ENCODE measurements around the gene ATPAF1. TPM values are rescaled to one million over a fixed set of nuclear protein-coding genes. Genes with fewer than 3 reads are reported as not detected.
"Not testable (repeated sequence)": the region's sequence is repeated elsewhere in the genome, so short reads cannot be mapped to it uniquely, and the experiment has no call there.

The ATPAF1 gene
- total and polyA plus RNA-seq, 2 donors (not counting 1 experiment from before 2014, with no cell fraction given): 65.6 to 72.1 TPM

DNA sequence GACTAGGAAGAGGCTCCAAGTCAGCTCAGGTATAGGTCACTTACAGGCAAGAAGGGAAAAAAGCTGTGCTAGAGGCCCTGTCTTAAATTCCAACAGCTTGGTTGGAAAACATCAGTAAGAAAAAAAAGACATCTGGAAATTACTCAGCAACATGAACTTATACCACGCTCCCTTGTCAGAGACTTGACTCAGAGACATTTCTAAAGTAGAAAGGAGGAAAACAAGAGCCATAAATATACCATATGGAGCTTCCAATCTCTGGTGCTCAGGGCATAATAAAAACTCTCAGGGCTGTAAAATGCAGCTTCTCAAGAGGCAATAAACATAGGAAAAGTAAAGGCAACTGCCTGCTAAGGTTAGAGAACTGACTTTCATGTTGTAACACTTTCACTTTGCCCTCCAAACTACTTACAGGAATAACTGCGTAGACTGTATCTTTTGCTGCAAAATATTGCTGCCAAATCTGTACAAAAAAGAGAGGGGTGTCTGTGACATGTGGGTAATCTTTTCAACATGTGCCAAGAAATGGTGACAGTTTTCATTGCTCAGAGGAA lies 14.7 kb downstream of the ATPAF1 start:
- Histone ChIP-seq H3K4me2 (ENCODE audit: extremely low read depth, insufficient read depth, low read length) (peak overlapping the region; percentile 51), H3K36me3 (ENCODE audit: control insufficient read depth, insufficient read depth, low read length) (peaks cover 2% of the 10 kb centered on the region)

DNA sequence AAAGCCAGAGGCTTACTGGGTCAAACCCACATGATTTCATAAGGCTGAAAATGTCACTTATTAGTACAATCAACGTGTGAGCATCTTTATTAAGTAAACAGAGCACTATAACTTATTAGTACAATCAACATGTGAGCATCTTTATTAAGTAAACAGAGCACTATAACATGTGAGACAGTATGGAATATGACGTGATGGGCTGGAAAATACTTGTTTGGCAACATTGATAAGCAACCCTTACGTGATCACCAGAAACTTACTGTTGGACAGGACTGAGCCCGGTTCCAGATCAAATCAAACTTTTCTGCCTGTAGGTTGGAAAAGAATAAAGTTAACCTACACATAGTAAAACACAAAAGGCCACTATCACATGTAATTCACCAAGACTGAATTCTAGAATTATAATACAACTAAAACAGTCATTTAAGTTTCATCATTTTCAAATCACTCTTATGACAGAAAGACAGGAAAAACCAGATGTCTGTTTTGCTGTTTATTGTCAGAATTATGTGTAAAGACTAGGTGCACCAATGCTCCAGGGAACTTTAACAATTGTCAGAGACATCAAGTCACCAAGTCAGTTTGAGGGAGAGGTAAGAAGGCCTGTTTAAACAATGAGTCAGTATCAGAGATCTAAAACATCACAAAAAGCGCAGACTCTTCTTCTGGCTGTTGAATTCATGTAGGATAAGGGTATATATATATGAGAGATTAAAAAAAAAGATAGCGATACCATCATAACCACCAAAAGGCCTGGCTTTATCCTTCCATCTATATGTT lies 15.7 kb downstream of the ATPAF1 start:
- H3K36me3 ChIP-seq (ENCODE audit: control insufficient read depth, insufficient read depth, low read length): peaks cover 2% of the 10 kb centered on the region
- TF ChIP-seq, protein P1, sequence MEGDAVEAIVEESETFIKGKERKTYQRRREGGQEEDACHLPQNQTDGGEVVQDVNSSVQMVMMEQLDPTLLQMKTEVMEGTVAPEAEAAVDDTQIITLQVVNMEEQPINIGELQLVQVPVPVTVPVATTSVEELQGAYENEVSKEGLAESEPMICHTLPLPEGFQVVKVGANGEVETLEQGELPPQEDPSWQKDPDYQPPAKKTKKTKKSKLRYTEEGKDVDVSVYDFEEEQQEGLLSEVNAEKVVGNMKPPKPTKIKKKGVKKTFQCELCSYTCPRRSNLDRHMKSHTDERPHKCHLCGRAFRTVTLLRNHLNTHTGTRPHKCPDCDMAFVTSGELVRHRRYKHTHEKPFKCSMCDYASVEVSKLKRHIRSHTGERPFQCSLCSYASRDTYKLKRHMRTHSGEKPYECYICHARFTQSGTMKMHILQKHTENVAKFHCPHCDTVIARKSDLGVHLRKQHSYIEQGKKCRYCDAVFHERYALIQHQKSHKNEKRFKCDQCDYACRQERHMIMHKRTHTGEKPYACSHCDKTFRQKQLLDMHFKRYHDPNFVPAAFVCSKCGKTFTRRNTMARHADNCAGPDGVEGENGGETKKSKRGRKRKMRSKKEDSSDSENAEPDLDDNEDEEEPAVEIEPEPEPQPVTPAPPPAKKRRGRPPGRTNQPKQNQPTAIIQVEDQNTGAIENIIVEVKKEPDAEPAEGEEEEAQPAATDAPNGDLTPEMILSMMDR (conservative IDR thresholded peaks at IDR 0.05 in 1 of 2, IDR thresholded peaks at IDR 0.05 in 1 of 2; ENCODE audit: low read depth in 1 of 2, low read length in 2 of 2): no peak
- TF ChIP-seq EZH2 (IDR thresholded peaks at IDR 0.05; ENCODE audit: low read length, missing control alignments): no peak
- H3K79me2 ChIP-seq (ENCODE audit: control insufficient read depth, insufficient read depth, low read length): no peaks in the 10 kb centered on the region
- H4K20me1 ChIP-seq (ENCODE audit: control insufficient read depth, extremely low read depth, insufficient read depth, low read length): no peaks in the 10 kb centered on the region
- H3K27ac ChIP-seq (ENCODE audit: insufficient read depth, low read length): no peak overlapping the region
- H3K4me3 ChIP-seq (replicated peaks in 1 of 4; ENCODE audit: control extremely low read depth in 1 of 4, insufficient read depth in 1 of 4, low read depth in 3 of 4, low read length in 4 of 4): no peak overlapping the region
- DNase-seq (ENCODE audit: low read depth in 2 of 2): no peak
- no peaks in the 10 kb centered on the region for H3K9me3 ChIP-seq (ENCODE audit: control insufficient read depth, insufficient read depth, low read depth, low read length)
- no peak overlapping the region for H2AFZ ChIP-seq (ENCODE audit: low read length)
- no peak overlapping the region for H3K4me2 ChIP-seq (ENCODE audit: extremely low read depth, insufficient read depth, low read length)
- H3K9ac ChIP-seq (ENCODE audit: insufficient read depth, low read length): no peak overlapping the region
- peaks cover 3% of the 10 kb centered on the region for H3K4me1 ChIP-seq (ENCODE audit: control insufficient read depth, extremely low read depth, insufficient read depth, low read length)
- H3K27me3 ChIP-seq (ENCODE audit: control insufficient read depth, insufficient read depth, low read length): no peaks in the 10 kb centered on the region

More for the DNA sequence above, 14.7 kb downstream of the ATPAF1 start:
- no peaks in the 10 kb centered on the region for H4K20me1 ChIP-seq (ENCODE audit: control insufficient read depth, extremely low read depth, insufficient read depth, low read length)
- H3K9ac ChIP-seq (ENCODE audit: insufficient read depth, low read length): no peak overlapping the region
- no peak overlapping the region for H2AFZ ChIP-seq (ENCODE audit: low read length)
- H3K79me2 ChIP-seq (ENCODE audit: control insufficient read depth, insufficient read depth, low read length): no peaks in the 10 kb centered on the region
- peak overlapping the region in 2 of 4 experiments; percentile 45 to 47 for H3K4me3 ChIP-seq (replicated peaks in 1 of 4; ENCODE audit: control extremely low read depth in 1 of 4, insufficient read depth in 1 of 4, low read depth in 3 of 4, low read length in 4 of 4)
- peaks cover 3% of the 10 kb centered on the region for H3K4me1 ChIP-seq (ENCODE audit: control insufficient read depth, extremely low read depth, insufficient read depth, low read length)
- H3K9me3 ChIP-seq (ENCODE audit: control insufficient read depth, insufficient read depth, low read depth, low read length): no peaks in the 10 kb centered on the region
- no peak overlapping the region for H3K27ac ChIP-seq (ENCODE audit: insufficient read depth, low read length)
- DNase-seq (ENCODE audit: low read depth in 2 of 2): peak; percentile 58 to 61
- no peaks in the 10 kb centered on the region for H3K27me3 ChIP-seq (ENCODE audit: control insufficient read depth, insufficient read depth, low read length)
- TF ChIP-seq, protein P1 (conservative IDR thresholded peaks at IDR 0.05 in 1 of 2, IDR thresholded peaks at IDR 0.05 in 1 of 2; ENCODE audit: low read depth in 1 of 2, low read length in 2 of 2): no peak
- TF ChIP-seq EZH2 (IDR thresholded peaks at IDR 0.05; ENCODE audit: low read length, missing control alignments): no peak

DNA sequence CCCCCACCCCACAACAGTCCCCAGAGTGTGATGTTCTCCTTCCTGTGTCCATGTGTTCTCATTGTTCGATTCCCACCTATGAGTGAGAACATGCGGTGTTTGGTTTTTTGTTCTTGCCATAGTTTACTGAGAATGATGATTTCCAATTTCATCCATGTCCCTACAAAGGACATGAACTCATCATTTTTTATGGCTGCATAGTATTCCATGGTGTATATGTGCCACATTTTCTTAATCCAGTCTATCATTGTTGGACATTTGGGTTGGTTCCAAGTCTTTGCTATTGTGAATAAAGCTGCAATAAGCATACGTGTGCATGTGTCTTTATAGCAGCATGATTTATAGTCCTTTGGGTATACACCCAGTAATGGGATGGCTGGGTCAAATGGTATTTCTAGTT lies 17.0 kb downstream of the ATPAF1 start:
- not testable (repeated sequence) for H2AFZ ChIP-seq (ENCODE audit: low read length); H4K20me1 ChIP-seq (ENCODE audit: control insufficient read depth, extremely low read depth, insufficient read depth, low read length)

More for the DNA sequence above, 17.0 kb downstream of the ATPAF1 start:
- H3K27me3 ChIP-seq (ENCODE audit: control insufficient read depth, insufficient read depth, low read length); H3K9me3 ChIP-seq (ENCODE audit: control insufficient read depth, insufficient read depth, low read depth, low read length); H3K27ac ChIP-seq (ENCODE audit: insufficient read depth, low read length); H3K36me3 ChIP-seq (ENCODE audit: control insufficient read depth, insufficient read depth, low read length); H3K4me2 ChIP-seq (ENCODE audit: extremely low read depth, insufficient read depth, low read length); DNase-seq (ENCODE audit: low read depth in 2 of 2); H3K4me3 ChIP-seq (replicated peaks in 1 of 4; ENCODE audit: control extremely low read depth in 1 of 4, insufficient read depth in 1 of 4, low read depth in 3 of 4, low read length in 4 of 4); H3K79me2 ChIP-seq (ENCODE audit: control insufficient read depth, insufficient read depth, low read length); H3K9ac ChIP-seq (ENCODE audit: insufficient read depth, low read length); H3K4me1 ChIP-seq (ENCODE audit: control insufficient read depth, extremely low read depth, insufficient read depth, low read length): not testable (repeated sequence)

Data from fibroblast of lung (primary cell).